ENCODE data around the gene DEFB124. TPM values are rescaled to one million over a fixed set of nuclear protein-coding genes. Genes with fewer than 3 reads are reported as not detected.
"Not testable (repeated sequence)": the region's sequence is repeated elsewhere in the genome, so short reads cannot be mapped to it uniquely, and the experiment has no call there.

Gene DEFB124
- total RNA-seq, 1 donor from 2014 or later = not detected

- not testable (repeated sequence) for DNase-seq (ENCODE audit: low read depth, low spot score)
Observed at GRCh38 chr20:31426891-31427551, 47.9 kb downstream of the DEFB124 start.

GRCh38 chr20:31425797-31426196 is 49.1 kb downstream of the DEFB124 start:
- no peak for DNase-seq (ENCODE audit: low read depth, low spot score)

- no peak for DNase-seq (ENCODE audit: low read depth, low spot score)
Observed at GRCh38 chr20:31418307-31418706, 56.6 kb downstream of the DEFB124 start.

GRCh38 chr20:31415653-31416052 is 59.3 kb downstream of the DEFB124 start:
- DNase-seq (ENCODE audit: low read depth, low spot score) = no peak

Other genes starting within 250 kb of the DEFB124 start
- gene DEFB115, start 217.5 kb downstream of the DEFB124 start, total RNA-seq = not detected in 2 replicates
- gene DEFB116, start 166.5 kb downstream of the DEFB124 start, total RNA-seq = not detected in 2 replicates
- not detected in 2 replicates for gene DEFB118, start 106.5 kb downstream of the DEFB124 start, total RNA-seq
- not detected in 2 replicates for gene DEFB119, start 84.5 kb downstream of the DEFB124 start, total RNA-seq
- gene DEFB121, start 68.9 kb downstream of the DEFB124 start, total RNA-seq = not detected in 2 replicates
- not detected in 2 replicates for gene DEFB123, start 34.5 kb downstream of the DEFB124 start, total RNA-seq
- gene REM1, start 161 bp upstream of the DEFB124 start, total RNA-seq = 0.32 TPM in 1 of 2 replicates, not detected in the other
- 53.3 and 69.3 TPM in 2 replicates for gene HM13, start 39.3 kb upstream of the DEFB124 start, total RNA-seq
- gene ID1, start 130.2 kb upstream of the DEFB124 start, total RNA-seq = 180 and 213 TPM in 2 replicates
- gene COX4I2, start 162.8 kb upstream of the DEFB124 start, total RNA-seq = not detected in 2 replicates
- gene BCL2L1, start 247.7 kb upstream of the DEFB124 start, total RNA-seq = 81.2 and 97.4 TPM in 2 replicates